ENCODE measurements around the gene PIK3AP1.

- TF ChIP-seq CHD2 (IDR thresholded peaks at IDR 0.05; ENCODE audit: low read length, partially characterized antibody) (no peak), KDM1A (IDR thresholded peaks at IDR 0.05; ENCODE audit: low read depth) (no peak), RAD21 (conservative IDR thresholded peaks at IDR 0.05 in 1 of 2, IDR thresholded peaks at IDR 0.05 in 1 of 2) (no peak), SREBF2 (IDR thresholded peaks at IDR 0.05) (no peak), RFX5 (IDR thresholded peaks at IDR 0.05) (no peak), POLR2A (IDR thresholded peaks at IDR 0.05; ENCODE audit: low read length) (no peak), PBX3 (IDR thresholded peaks at IDR 0.05) (no peak), EP300 (IDR thresholded peaks at IDR 0.05) (no peak), CEBPB (IDR thresholded peaks at IDR 0.05) (no peak), MAX (IDR thresholded peaks at IDR 0.05) (no peak), ATOH8 (CRISPR knock-in tag; IDR thresholded peaks at IDR 0.05; ENCODE audit: low read depth) (no peak)
- TF ChIP-seq, protein P1, sequence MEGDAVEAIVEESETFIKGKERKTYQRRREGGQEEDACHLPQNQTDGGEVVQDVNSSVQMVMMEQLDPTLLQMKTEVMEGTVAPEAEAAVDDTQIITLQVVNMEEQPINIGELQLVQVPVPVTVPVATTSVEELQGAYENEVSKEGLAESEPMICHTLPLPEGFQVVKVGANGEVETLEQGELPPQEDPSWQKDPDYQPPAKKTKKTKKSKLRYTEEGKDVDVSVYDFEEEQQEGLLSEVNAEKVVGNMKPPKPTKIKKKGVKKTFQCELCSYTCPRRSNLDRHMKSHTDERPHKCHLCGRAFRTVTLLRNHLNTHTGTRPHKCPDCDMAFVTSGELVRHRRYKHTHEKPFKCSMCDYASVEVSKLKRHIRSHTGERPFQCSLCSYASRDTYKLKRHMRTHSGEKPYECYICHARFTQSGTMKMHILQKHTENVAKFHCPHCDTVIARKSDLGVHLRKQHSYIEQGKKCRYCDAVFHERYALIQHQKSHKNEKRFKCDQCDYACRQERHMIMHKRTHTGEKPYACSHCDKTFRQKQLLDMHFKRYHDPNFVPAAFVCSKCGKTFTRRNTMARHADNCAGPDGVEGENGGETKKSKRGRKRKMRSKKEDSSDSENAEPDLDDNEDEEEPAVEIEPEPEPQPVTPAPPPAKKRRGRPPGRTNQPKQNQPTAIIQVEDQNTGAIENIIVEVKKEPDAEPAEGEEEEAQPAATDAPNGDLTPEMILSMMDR (IDR thresholded peaks at IDR 0.05) = no peak
- TF ChIP-seq, protein P2, sequence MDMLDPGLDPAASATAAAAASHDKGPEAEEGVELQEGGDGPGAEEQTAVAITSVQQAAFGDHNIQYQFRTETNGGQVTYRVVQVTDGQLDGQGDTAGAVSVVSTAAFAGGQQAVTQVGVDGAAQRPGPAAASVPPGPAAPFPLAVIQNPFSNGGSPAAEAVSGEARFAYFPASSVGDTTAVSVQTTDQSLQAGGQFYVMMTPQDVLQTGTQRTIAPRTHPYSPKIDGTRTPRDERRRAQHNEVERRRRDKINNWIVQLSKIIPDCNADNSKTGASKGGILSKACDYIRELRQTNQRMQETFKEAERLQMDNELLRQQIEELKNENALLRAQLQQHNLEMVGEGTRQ (IDR thresholded peaks at IDR 0.05) = no peak
Measured at GRCh38 chr10:96693431-96693830, 26.9 kb downstream of the PIK3AP1 start.
